DND-41 (cell line): ENCODE results near the gene ERC1.

Source experiments
- CTCF ChIP-seq: IDR thresholded peaks from 2 replicates; pipeline ENCODE4 v1.5.1; 2012; ENCODE audit warnings: borderline replicate concordance, low read length, moderate library complexity, mild to moderate bottlenecking; ENCODE audit not compliant: poor library complexity, severe bottlenecking; ENCODE audit errors: extremely low read depth
- EZH2 ChIP-seq: IDR thresholded peaks from 3 replicates; pipeline ENCODE4 v1.6.1; 2012; ENCODE audit warnings: borderline replicate concordance, low read depth, mild to moderate bottlenecking, moderate library complexity, low read length, inconsistent platforms; ENCODE audit not compliant: severe bottlenecking

GRCh38 chr12:1117970-1118563 is 127.0 kb downstream of the ERC1 start:
- TF ChIP-seq CTCF: peak; percentile 98
- no peak for TF ChIP-seq EZH2
